Esophagus squamous epithelium (tissue), 5 donors: ENCODE data around the gene IL1RL2. TPM values are rescaled to one million over a fixed set of nuclear protein-coding genes. Genes with fewer than 3 reads are reported as not detected.

Source experiments
- DNase-seq: peaks from one replicate; lab custom pipeline; 2025; lab: John Stamatoyannopoulos, UW
- H3K27ac ChIP-seq, 4 donors: fragments of 200-600 bp; sonication (generic); one replicate each; pipeline ENCODE4 v1.5.1; 2016 to 2019; ENCODE audit warnings: mild to moderate bottlenecking in 1 of 4
- H3K27me3 ChIP-seq, 4 donors: fragments of 200-600 bp; sonication (generic); 1 replicate in 3 of 4; 2 replicates in 1 of 4; pipeline versions ENCODE4 v1.5.1 to v1.6.0; 2017 to 2021; ENCODE audit warnings: antibody characterized with exemption in 1 of 4
- H3K36me3 ChIP-seq, 3 donors: fragments of 200-600 bp; sonication (generic); one replicate each; pipeline ENCODE4 v1.5.1; 2016 to 2019
- H3K4me1 ChIP-seq, 3 donors: fragments of 200-600 bp; sonication (generic); one replicate each; pipeline ENCODE4 v1.5.1; 2017 to 2019
- H3K4me3 ChIP-seq, 4 donors: fragments of 200-600 bp; sonication (generic); 1 replicate in 3 of 4; 2 replicates in 1 of 4; pipeline ENCODE4 v1.5.1; 2016 to 2019; ENCODE audit warnings: mild to moderate bottlenecking in 2 of 4, moderate library complexity in 1 of 4
- H3K9me3 ChIP-seq, 3 donors: fragments of 200-600 bp; sonication (generic); one replicate each; pipeline ENCODE4 v1.5.1; 2016 to 2019
- CTCF ChIP-seq, 6 experiments: fragments of 450-650 bp in 4 of 6; fragments of 200-600 bp in 2 of 6; sonication (generic) in 2 of 6; IDR thresholded peaks; one replicate each; pipeline ENCODE4 v1.5.1; 2016 to 2019; ENCODE audit warnings: antibody characterized with exemption in 6 of 6, mild to moderate bottlenecking in 4 of 6, moderate library complexity in 4 of 6
- POLR2A ChIP-seq, 4 donors: fragments of 450-650 bp; IDR thresholded peaks; one replicate each; pipeline ENCODE4 v1.6.1; 2017; ENCODE audit warnings: antibody characterized with exemption in 4 of 4, mild to moderate bottlenecking in 4 of 4, moderate library complexity in 3 of 4
- WGBS, 2 donors: methylation state at CpG; one replicate each; pipeline ENCODE4 v1.1.5; 2018; 5-methylcytosine and 5-hydroxymethylcytosine counted together
- intact Hi-C: fragments of 100-400 bp; cut with DNase I; formaldehyde crosslinking; loops from one replicate; pipeline ENCODE4 v1.15.0; 2022
- total RNA-seq, 4 donors: library from RNA; depleted of rRNA; stranded (reverse); fragments of >200 nt; gene quantifications; one replicate each; pipeline ENCODE4 v1.1.0, GENCODE V29; 2016
- donor health status: DM: yes; HTN: yes; CAD: no.

The IL1RL2 gene
- total RNA-seq, 4 donors from 2014 or later: 2.5 to 6.7 (median 4.6) TPM

- DNase-seq: no peak
- H3K4me3 ChIP-seq: no peak overlapping the region
- intact Hi-C loops: no loop called here
- H3K27me3 ChIP-seq: peaks cover 0 to 38% (median 0%) of the 10 kb centered on the region in 4 donors
- no peak overlapping the region for H3K27ac ChIP-seq
- TF ChIP-seq CTCF (IDR thresholded peaks at IDR 0.05) (no peak), POLR2A (IDR thresholded peaks at IDR 0.05) (no peak)
- H3K9me3 ChIP-seq: no peaks in the 10 kb centered on the region
- 50 to 60% methylated on average over 1 of the region's 1 CpG for WGBS, 2 donors
- H3K36me3 ChIP-seq: no peaks in the 10 kb centered on the region
- H3K4me1 ChIP-seq: no peaks in the 10 kb centered on the region
Measured at GRCh38 chr2:102277202-102277700, 90.4 kb downstream of the IL1RL2 start.

- 59 to 71% methylated on average over 3 of the region's 3 CpGs for WGBS, 2 donors
- Histone ChIP-seq H3K4me3 (no peak overlapping the region), H3K4me1 (no peaks in the 10 kb centered on the region), H3K36me3 (no peaks in the 10 kb centered on the region), H3K27ac (no peak overlapping the region), H3K9me3 (no peaks in the 10 kb centered on the region), H3K27me3 (peaks cover 0 to 46% (median 0%) of the 10 kb centered on the region in 4 donors)
- no peak for TF ChIP-seq POLR2A (IDR thresholded peaks at IDR 0.05)
- TF ChIP-seq CTCF (IDR thresholded peaks at IDR 0.05): no peak
- intact Hi-C loops: no loop called here
- no peak for DNase-seq
Measured at GRCh38 chr2:102278720-102279390, 92.0 kb downstream of the IL1RL2 start.

- TF ChIP-seq CTCF (IDR thresholded peaks at IDR 0.05): no peak
- no peak for TF ChIP-seq POLR2A (IDR thresholded peaks at IDR 0.05)
- no peak overlapping the region for H3K27ac ChIP-seq
- no peaks in the 10 kb centered on the region for H3K9me3 ChIP-seq
- 57 to 61% methylated on average over 1 of the region's 1 CpG for WGBS, 2 donors
- H3K27me3 ChIP-seq: peaks cover 0 to 46% (median 0%) of the 10 kb centered on the region in 4 donors
- DNase-seq: no peak
- H3K36me3 ChIP-seq: no peaks in the 10 kb centered on the region
- intact Hi-C loops: no loop called here
- H3K4me1 ChIP-seq: no peaks in the 10 kb centered on the region
- no peak overlapping the region for H3K4me3 ChIP-seq
Measured at GRCh38 chr2:102279391-102279735, 92.5 kb downstream of the IL1RL2 start.

- TF ChIP-seq POLR2A (IDR thresholded peaks at IDR 0.05) (no peak), CTCF (IDR thresholded peaks at IDR 0.05) (no peak)
- Histone ChIP-seq H3K36me3 (no peaks in the 10 kb centered on the region), H3K27ac (no peak overlapping the region), H3K9me3 (no peaks in the 10 kb centered on the region), H3K27me3 (peaks cover 0 to 29% (median 0%) of the 10 kb centered on the region in 4 donors), H3K4me3 (no peak overlapping the region), H3K4me1 (no peaks in the 10 kb centered on the region)
- WGBS, 2 donors: 6 to 12% methylated on average over 2 of the region's 2 CpGs
- DNase-seq: no peak
- intact Hi-C loops: no loop called here
Measured at GRCh38 chr2:102282678-102283091, 95.9 kb downstream of the IL1RL2 start.

- H3K36me3 ChIP-seq: no peaks in the 10 kb centered on the region
- H3K4me3 ChIP-seq: no peak overlapping the region
- intact Hi-C loops: no loop called here
Measured at GRCh38 chr2:102283996-102284395, 97.2 kb downstream of the IL1RL2 start.

More at GRCh38 chr2:102283996-102284395, 97.2 kb downstream of the IL1RL2 start:
- Histone ChIP-seq H3K27me3 (peaks cover 0 to 21% (median 0%) of the 10 kb centered on the region in 4 donors), H3K9me3 (no peaks in the 10 kb centered on the region), H3K4me1 (no peaks in the 10 kb centered on the region), H3K27ac (no peak overlapping the region)
- 79 to 90% methylated on average over 1 of the region's 1 CpG for WGBS, 2 donors
- no peak for TF ChIP-seq POLR2A (IDR thresholded peaks at IDR 0.05)
- no peak for TF ChIP-seq CTCF (IDR thresholded peaks at IDR 0.05)
- DNase-seq: no peak
